Fibroblast of pulmonary artery (primary cell): ENCODE measurements around the gene TMEM247.

Experiments
- DNase-seq: peaks from one replicate; pipeline ENCODE4 v3.0.0-alpha.2; 2010; ENCODE audit warnings: low read depth
- H3K4me3 ChIP-seq: replicated peaks from 2 replicates; pipeline ENCODE4 v1.5.1; 2011; ENCODE audit warnings: low read depth, mild to moderate bottlenecking, control low read depth, low read length, moderate library complexity
- CTCF ChIP-seq: IDR thresholded peaks from 2 replicates; pipeline ENCODE4 v1.5.1; 2011; ENCODE audit warnings: mild to moderate bottlenecking, control low read depth, low read length, inconsistent platforms; ENCODE audit errors: missing control alignments

TMEM247 gene

GRCh38 chr2:46458763-46459500, 20.4 kb upstream of the TMEM247 start:
- H3K4me3 ChIP-seq: no peak overlapping the region
- DNase-seq: no peak
- no peak for TF ChIP-seq CTCF

- DNase-seq: no peak
- TF ChIP-seq CTCF: no peak
These were observed 19.7 kb upstream of the TMEM247 start for GRCh38 chr2:46459694-46460093.

GRCh38 chr2:46460241-46460921, 19.0 kb upstream of the TMEM247 start:
- DNase-seq: peak; percentile 61
- H3K4me3 ChIP-seq: no peak overlapping the region
- no peak for TF ChIP-seq CTCF

More at GRCh38 chr2:46459694-46460093, 19.7 kb upstream of the TMEM247 start:
- H3K4me3 ChIP-seq: no peak overlapping the region

- DNase-seq: peak; percentile 72
- TF ChIP-seq CTCF: peak; percentile 99
- no peak overlapping the region for H3K4me3 ChIP-seq
These were observed 18.2 kb upstream of the TMEM247 start for GRCh38 chr2:46461011-46461674.

- DNase-seq: no peak
- H3K4me3 ChIP-seq: no peak overlapping the region
- no peak for TF ChIP-seq CTCF
These were observed 17.6 kb upstream of the TMEM247 start for GRCh38 chr2:46461709-46462171.

GRCh38 chr2:46462936-46463335, 16.4 kb upstream of the TMEM247 start:
- no peak for TF ChIP-seq CTCF
- H3K4me3 ChIP-seq: no peak overlapping the region
- no peak for DNase-seq
